Activated CD8-positive, alpha-beta T cell treated with anti-CD3 and anti-CD28 coated beads for 36 hours (primary cell): ENCODE measurements around the gene PRKD1. TPM values are rescaled to one million over a fixed set of nuclear protein-coding genes. Genes with fewer than 3 reads are reported as not detected.

ENCODE experiments used
- ATAC-seq: fragments of 200-7000 bp; cut with Tn5 transposase; one replicate; pipeline ENCODE4 v1.10.0; 2021; ENCODE audit warnings: mild to moderate bottlenecking, moderate library complexity
- CTCF ChIA-PET: fragments of 350-600 bp; sonication (Branson Sonifier 250); formaldehyde crosslinking; loops from one replicate; lab custom pipeline; 2021; ENCODE audit warnings: antibody characterized with exemption; lab: Charles Lee
- POLR2A ChIA-PET: fragments of 350-600 bp; sonication (Branson Sonifier 250); formaldehyde crosslinking; loops from one replicate; lab custom pipeline; 2021; ENCODE audit warnings: antibody characterized with exemption; lab: Charles Lee
- DNase-seq: peaks from one replicate; pipeline ENCODE4 v3.0.0-alpha.2; 2020
- H3K27ac Mint-ChIP-seq: one replicate; pipeline ENCODE4 v1.8.0; 2021; ENCODE audit warnings: mild to moderate bottlenecking, mixed read lengths
- H3K27me3 Mint-ChIP-seq: one replicate; pipeline ENCODE4 v1.8.0; 2021; ENCODE audit warnings: mixed read lengths
- H3K36me3 Mint-ChIP-seq: one replicate; pipeline ENCODE4 v1.8.0; 2021; ENCODE audit warnings: low read depth, mixed read lengths
- H3K4me1 Mint-ChIP-seq: one replicate; pipeline ENCODE4 v1.8.0; 2021; ENCODE audit warnings: low read depth, mixed read lengths
- H3K4me3 Mint-ChIP-seq: one replicate; pipeline ENCODE4 v1.8.0; 2021; ENCODE audit warnings: mild to moderate bottlenecking, moderate library complexity, mixed read lengths
- H3K9me3 Mint-ChIP-seq: one replicate; pipeline ENCODE4 v1.8.0; 2021; ENCODE audit warnings: mixed read lengths
- intact Hi-C: fragments of 100-400 bp; cut with micrococcal nuclease; formaldehyde crosslinking; loops from one replicate; pipeline ENCODE4 v1.10.0; 2022
- total RNA-seq, 2 experiments: library from RNA; stranded (reverse); gene quantifications; one replicate each; pipeline ENCODE4 v1.2.3, GENCODE V29; 2021
- TF ChIP-seq, protein P1 (sequence below): fragments of 200-600 bp; IDR thresholded peaks from one replicate; pipeline ENCODE4 v1.8.0; 2022; ENCODE audit warnings: antibody characterized with exemption, mild to moderate bottlenecking

PRKD1 gene
- total RNA-seq, 2 experiments from 2014 or later: not detected

DNA sequence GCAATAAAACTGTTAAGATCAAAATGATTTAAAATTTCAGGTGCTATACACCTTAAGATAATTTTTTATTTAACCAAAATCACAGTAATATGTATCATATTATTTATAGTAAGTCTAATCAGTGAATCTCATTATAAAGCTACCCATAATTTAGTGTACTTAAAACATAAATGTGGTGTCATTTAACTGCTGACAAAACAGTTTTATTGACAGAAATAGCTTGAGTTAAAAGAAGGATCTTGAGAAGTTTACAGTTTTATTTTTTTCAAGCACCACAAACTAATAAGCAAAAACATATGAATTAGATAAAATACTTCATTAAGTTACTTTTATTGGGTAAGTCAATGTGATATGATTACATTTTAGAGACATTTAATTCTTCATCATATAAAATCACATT lies 400.4 kb downstream of the PRKD1 start:
- POLR2A ChIA-PET: no interaction called here
- no peaks in the 10 kb centered on the region for H3K27me3 Mint-ChIP-seq
- intact Hi-C loops: no loop called here
- H3K4me1 Mint-ChIP-seq: no peaks in the 10 kb centered on the region
- ATAC-seq: no peak
- no peak overlapping the region for H3K27ac Mint-ChIP-seq
- DNase-seq: no peak
- no peak overlapping the region for H3K4me3 Mint-ChIP-seq
- TF ChIP-seq, protein P1, sequence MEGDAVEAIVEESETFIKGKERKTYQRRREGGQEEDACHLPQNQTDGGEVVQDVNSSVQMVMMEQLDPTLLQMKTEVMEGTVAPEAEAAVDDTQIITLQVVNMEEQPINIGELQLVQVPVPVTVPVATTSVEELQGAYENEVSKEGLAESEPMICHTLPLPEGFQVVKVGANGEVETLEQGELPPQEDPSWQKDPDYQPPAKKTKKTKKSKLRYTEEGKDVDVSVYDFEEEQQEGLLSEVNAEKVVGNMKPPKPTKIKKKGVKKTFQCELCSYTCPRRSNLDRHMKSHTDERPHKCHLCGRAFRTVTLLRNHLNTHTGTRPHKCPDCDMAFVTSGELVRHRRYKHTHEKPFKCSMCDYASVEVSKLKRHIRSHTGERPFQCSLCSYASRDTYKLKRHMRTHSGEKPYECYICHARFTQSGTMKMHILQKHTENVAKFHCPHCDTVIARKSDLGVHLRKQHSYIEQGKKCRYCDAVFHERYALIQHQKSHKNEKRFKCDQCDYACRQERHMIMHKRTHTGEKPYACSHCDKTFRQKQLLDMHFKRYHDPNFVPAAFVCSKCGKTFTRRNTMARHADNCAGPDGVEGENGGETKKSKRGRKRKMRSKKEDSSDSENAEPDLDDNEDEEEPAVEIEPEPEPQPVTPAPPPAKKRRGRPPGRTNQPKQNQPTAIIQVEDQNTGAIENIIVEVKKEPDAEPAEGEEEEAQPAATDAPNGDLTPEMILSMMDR: no peak
- peaks cover 4% of the 10 kb centered on the region for H3K9me3 Mint-ChIP-seq
- H3K36me3 Mint-ChIP-seq: no peaks in the 10 kb centered on the region
- CTCF ChIA-PET: no interaction called here
